ENCODE data around the gene SLC7A14.
"Not testable (repeated sequence)": the region's sequence is repeated elsewhere in the genome, so short reads cannot be mapped to it uniquely, and the experiment has no call there.

The SLC7A14 gene

DNA sequence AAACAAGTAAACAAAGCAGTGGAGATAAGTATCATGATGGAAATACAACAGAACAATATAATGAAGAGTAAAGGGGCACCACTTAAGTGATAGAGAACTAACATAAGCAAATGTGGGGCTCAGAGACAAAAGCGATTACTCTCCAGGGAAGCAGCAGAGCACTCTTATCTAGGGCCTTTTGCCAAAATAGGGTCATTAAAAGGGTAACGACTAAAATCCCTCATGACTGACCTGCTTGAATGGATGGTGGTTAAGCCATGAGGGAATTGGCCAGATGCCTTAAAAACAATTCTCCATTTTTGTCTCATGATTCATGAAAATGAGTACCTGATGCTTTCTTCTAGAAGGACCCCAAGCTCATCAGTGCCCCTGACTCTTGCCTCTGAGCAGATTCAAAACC lies 3.2 kb upstream of the SLC7A14 start:
- no peak for DNase-seq

DNA sequence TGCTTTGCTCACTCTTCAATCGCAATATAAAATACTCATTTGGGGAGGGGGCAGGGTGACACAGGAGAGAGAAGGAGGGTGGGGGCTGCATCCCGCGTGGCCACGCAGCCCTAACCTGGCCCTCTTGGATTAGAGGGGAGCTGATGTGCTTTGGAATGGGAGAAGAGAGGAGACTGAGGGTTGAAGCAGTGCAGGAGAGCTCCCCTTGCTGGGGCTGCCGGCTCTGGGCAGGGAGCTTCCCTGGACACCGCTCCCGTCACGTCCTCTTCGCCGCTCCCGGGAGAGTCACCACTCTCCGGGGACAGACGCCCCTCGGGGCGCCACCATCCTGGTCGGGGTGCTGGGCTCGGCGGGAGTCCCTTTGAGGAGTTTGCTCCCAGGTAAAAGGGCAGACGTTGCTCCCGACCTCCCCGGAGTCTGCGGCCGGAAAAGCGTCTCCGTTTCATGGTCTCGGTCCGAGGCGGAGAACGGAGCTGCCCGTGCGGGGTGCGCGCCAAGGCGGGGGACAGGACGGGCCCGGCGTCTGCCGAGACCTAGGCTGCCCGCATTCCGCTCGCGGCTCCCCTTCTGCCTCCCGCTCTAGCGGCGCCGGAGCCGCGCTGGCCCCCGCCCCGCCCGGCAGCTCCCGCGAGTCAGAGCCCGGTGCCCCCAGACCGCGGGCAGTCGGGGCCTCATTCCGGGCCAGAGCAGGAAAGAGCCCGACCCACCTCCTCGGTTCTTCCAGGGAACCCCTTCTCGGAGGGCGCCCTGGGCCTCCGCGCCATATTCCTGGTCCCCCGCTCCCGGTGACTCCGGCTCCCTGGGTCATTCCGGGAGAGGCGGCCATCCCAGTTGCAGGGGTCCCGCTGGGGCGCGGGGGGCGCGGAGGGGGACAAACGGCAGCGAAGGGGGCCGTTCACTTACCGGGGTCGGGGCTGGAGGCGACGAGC lies 603 bp downstream of the SLC7A14 start:
- DNase-seq, result no peak

DNA sequence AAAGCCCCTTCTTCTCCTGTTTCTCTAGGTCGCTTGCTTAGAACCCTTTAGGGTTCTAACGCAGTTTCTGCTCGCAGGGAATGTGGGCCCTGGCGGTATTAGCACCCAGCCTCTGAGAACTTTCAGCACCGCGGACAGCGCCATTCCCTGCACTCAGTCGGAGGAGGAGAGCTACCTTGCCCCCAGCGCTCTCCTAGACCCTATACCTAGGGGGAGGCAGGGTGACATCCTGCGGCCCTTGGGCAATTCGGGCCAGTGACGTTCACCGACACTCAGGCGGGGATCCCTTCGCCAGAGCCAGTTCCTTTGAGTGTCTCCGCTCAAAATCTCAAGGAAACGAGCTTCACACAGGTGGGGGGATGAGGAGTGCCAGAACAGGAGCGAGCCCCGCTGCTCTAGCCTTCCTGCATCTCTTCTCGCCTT lies 1.3 kb downstream of the SLC7A14 start:
- DNase-seq, result peak; percentile 10 to 11

DNA sequence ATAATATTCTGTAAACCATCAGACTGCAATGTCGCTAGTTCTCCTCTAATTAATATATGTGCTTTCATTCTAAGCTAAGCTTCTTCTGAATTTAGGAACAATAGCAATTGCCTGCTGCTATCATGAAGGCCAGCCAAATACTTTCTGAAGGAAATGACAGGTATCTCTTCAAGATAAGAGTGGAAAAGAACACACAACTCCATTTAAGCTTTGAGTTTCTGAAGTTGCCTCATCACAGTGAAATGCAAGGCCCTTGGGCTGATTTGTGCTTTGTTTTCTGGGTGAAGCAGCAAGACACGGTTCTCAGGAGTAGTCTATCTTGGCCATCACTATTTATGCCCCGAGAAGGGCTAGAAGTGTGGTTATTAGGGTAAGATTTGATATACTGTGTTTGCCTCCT lies 6.2 kb downstream of the SLC7A14 start:
- DNase-seq, result no peak

DNA sequence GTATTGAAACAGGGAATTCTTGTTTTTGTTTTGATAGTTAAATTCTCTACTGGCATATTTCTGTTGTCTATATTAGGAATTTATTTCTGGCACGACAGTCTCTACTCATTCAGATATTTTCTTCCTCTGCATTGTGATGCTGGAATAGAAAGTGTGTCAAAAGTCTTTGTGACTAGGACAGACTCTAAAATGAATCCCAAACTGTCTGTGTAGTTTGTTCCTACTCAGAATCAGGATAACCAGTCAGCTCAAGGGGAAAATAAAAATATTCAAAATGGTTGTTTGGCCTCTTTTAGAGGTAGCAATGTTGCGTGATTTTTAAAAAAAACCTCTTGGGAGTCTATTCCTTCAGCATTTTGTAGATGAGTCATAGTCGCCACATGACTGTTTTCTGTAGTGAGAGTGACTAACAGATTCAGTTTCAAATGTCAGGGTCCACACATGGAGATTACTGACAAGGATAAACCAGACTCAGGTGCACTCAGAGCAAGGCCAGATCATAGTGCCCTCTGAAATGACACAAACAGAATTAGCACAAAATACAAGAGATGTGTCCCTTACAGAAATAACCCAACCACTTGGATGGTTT lies 13.1 kb downstream of the SLC7A14 start:
- no peak for DNase-seq

DNA sequence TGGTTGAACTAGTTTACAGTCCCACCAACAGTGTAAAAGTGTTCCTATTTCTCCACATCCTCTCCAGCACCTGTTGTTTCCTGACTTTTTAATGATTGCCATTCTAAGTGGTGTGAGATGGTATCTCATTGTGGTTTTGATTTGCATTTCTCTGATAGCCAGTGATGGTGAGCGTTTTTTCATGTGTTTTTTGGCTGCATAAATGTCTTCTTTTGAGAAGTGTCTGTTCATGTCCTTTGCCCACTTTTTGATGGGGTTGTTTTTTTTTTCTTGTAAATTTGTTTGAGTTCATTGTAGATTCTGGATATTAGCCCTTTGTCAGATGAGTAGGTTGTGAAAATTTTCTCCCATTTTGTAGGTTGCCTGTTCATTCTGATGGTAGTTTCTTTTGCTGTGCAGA lies 18.3 kb downstream of the SLC7A14 start:
- DNase-seq, result not testable (repeated sequence)

DNA sequence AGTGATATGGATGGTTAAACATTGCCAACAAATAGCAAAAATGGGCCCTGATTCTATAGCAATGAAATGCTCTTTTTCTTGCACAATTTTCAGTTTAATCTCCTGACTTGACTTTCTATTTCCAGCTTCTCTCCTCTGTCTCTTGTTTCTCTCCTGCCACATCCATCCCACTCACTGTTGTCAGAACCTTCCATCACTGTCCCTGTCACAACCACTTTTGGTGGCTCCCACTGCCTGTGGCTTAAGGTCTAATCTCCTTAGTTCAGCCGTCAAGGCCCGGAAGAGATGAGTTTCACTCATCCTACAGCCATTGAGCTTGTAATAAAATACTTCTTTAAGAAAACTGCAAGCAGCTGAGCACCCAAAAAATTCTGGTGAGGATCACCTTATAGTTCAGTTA lies 19.5 kb downstream of the SLC7A14 start:
- DNase-seq, result no peak

DNA sequence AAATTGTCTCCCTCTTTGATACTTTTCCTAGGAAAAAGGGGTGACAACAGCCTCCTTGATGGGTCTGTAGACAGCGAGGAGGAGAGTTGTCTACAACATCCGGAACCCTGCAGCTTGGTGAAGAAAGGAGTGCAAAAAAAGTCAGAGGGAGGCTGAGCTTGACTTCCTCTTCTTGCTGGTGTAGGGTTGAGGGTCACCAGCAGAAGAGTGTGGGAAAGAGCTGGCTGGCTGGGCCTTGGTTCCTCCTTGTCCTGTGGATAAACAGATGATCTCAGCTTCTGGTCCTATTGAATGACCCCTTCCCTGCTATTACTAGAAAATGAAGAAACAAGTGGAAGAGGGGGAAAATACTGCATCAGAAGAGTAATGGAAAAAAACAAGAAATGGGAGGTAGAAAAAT lies 20.4 kb downstream of the SLC7A14 start:
- DNase-seq, result no peak

DNA sequence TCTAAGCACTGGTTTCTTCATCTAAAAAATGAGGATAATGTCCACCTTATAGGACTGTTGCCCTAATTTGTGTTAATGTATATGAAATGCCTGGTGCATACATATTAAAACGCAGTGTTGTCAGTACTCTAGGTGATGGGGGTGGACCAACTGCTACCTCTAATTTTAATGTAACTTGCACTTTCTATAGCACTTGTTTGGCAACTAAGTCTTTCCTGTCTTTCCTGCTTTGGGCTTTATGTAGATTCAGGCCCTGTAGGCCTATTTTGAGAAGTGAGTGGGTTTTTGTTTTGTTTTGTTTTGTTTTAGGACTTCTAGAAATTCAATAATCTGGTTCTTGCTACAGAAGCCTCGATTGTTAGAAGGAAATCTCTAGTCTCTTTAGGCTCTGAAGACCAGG lies 21.2 kb downstream of the SLC7A14 start:
- no peak for DNase-seq

DNA sequence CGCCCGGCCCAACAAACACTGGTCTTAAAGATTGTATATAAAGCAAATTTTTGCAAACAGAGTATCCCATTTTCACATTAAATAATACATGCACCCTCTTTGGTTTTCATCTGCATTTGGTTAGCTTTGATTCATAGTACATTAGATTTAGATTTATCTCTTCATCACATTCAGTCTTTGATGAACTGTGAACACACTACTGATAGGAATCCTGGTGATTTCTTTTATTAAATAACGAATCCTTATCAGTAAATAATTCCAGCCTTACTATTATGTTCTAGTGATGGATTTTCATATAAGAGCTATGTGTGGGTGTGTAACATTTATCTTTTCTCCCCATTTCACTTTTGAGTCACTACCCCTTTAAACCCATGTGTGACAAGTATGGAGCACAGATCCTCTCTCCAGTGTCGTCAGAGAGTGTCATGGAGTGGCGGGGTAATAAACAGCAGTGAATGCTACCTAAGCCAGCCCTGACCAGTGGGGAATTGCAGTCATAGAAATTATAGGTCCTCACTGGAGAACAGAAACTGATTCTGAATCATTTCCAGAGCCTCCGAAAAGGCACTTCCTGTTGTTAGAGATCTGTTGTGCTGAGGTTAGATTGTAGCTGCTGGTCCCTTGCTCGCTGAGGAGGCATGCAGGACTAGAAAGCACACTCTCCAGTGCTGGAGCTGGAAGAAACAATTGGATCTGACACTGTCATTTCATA lies 22.0 kb downstream of the SLC7A14 start:
- no peak for DNase-seq

DNA sequence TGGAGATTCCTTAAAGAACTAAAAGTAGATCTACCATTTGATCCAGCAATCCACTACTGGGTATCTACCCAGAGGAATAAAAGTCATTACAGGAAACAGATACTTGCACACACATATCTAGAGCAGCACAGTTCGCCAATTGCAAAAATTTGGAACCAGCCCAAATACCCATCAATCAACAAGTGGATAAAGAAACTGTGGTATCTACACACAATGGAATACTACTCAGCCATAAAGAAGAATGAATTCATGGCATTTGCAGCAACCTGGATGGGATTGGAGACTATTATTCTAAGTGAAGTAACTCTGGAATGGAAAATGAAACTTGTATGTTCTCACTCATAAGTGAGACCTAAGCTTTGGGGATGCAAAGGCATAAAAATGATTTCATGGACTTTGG lies 23.8 kb downstream of the SLC7A14 start:
- no peak for DNase-seq

DNA sequence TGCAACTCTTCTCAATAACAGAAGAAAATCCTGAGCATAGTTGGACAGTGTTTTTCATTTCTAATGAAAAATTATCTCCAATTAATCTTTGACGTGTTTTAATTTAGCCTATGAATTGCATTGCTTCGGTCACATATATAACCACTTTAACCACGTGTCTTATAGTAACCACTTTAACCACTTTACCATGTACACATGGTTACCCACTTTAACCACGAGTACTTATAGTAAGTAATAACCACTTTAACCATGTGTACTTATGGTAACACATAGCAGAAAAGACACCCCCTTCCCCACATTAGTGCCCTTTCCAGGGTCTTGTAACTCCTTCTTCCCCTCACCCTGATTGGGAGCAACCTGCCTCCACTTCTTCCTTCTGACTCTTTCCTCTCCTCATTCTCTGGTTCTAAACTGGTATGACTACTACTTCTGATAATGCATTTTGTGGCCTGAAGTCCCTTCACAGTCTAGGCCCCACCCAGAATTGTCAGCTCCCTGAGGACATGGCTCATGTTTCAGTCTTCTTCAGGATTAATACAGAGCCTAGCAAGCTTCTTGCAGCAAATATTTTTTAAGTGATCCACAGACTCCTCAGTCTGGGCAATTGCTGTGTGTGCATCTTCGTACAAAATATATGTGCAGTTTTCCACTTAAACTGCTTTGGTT lies 25.0 kb downstream of the SLC7A14 start:
- DNase-seq, result no peak

DNA sequence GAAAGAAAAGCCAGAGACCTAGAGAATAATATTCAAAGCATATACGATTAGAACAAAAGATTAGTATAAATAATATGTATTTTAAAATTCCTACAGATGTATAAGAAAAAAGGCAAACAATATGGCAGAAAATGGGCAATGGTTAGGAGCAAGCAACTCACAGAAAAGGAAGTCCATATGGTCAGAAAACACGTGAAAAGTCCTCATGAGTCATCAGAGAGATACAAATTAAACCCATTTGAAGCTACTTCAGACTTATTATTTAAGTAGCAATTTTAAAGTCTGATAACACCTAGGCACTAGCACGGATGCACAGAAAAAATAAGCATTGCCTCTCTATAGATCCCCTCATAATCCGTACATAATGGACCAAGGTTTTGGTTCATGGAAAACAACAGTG lies 25.6 kb downstream of the SLC7A14 start:
- DNase-seq, result no peak

DNA sequence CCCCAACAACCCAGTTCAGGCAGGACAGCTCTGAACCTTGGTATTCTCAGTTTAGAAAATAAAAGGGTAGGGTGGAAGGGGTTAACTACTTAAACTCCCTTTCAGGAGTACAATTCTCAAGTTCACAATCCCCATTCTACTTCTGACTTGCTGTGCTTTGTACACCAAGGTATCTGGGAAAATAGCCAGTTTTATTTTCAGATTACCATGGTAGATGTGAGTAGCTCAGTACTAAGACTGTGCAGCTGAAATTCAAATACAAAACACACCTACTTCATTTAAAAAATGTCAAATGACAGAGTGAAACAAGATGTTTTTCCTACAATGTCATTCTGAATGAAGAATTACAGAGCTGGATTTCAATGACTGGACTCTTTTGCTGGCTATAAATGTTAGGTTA lies 27.4 kb downstream of the SLC7A14 start:
- DNase-seq, result no peak

DNA sequence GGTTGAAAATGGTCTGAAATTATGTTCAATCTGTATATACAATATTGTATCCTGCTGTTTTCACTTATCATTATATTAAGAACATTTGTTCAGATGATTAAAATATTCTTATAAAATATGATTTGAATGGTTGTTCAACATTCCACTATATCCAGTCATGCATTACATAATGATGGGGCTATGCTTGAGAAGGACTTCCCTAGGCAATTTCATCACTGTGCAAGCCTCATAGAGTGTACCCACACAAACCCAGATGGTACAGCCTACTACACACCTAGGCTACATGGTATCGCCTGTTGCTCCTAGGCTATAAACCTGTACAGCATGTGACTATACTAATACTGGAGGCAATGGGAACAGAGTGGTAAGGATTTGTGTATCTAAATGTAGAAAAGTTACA lies 30.5 kb downstream of the SLC7A14 start:
- no peak for DNase-seq

DNA sequence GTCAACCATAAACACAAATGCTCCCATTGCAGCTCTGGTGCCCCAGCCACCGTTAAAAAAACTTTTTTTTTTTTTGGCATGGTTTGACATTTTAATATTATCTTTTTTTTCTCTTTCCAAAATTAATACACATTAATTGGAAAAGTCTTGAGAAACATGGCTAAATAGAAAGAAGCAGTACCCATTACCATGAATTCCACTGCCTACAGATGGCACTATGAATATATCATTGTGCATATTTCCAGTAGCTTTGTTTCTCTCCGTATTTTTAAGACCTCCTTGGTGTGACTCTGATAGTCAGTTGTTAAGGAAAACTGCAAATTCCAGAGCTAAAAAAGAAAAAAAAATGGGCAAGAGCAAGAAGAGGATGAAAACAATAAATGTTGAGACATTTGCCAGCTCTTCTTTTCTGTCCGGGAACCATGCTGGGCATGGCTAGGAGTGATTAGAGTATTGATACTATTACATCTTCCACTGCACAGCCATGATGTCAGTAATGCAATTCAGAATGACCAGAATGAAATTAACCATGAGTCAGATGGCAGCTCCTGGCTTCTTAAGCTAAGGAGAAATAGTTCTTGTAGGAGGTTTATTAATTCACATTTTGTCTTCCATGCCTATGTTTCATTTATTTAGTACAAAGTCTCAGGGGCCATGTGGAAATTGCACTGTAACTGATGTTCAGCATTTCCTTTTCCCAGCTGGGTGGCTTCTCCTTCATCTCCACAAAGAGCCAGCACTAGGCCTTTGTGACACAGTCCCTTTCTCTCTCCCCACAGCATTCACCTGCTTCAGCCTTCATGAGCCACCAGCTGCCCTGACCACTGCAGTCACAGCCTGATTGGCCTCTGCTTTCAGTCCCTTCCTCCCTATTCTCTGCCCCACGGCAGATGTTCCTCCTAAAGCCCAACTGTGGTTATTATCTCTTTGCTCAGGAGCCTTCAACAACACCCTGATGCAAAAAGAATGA lies 31.8 kb downstream of the SLC7A14 start:
- no peak for DNase-seq

DNA sequence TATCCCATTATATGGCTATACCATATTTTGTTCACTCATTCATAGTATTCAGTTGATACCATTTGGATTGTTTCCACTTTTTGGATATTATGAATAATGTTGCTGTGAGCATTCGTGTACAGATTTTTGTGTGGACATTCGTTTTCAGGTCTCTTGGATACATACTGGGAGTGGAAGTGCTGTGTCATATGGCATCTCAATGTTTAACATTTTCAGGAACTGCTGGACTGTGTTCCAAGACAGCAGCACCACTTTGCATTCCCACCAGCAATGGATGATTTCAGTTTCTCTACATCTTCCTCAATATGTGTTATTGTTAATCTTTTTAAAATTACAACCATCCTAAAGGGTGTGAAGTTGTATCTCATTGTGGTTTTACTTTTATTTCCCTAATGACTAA lies 34.6 kb downstream of the SLC7A14 start:
- DNase-seq, result no peak

DNA sequence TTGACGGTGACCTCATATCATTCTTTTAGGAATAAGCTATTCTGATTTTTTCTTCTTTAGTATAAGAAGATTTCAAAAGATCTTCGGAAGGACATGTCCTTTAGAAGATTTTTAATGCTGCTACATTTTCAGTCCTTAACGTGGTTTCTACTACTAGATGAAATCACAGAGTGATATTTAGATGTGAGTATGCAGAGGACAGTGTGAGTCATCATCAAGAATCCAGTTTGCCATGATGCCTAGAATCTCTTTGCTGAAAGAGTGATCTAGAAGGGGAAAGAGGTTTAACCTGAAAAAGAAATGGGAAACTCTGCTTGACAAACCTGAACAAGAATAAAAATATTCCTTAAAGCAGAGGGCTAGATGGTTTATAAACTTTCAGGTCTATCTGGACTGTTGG lies 43.2 kb downstream of the SLC7A14 start:
- no peak for DNase-seq

DNA sequence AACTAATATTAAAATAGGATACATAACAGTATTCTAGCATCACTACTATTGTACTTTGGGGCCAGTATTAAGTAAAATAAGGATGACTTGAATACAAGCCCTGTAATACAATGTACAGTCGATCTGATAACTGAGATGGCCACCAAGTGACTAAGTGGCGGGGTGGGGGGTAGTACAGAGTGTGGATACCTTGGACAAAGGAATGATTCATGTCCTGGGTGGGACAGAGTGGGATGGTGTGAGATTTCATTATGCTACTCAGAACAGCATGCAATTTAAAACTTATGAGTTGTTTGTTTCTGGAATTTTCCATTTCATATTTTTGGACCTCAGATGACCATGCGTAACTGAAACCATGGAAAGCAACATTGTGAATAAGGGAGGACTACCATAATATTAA lies 46.0 kb downstream of the SLC7A14 start:
- DNase-seq, result no peak

DNA sequence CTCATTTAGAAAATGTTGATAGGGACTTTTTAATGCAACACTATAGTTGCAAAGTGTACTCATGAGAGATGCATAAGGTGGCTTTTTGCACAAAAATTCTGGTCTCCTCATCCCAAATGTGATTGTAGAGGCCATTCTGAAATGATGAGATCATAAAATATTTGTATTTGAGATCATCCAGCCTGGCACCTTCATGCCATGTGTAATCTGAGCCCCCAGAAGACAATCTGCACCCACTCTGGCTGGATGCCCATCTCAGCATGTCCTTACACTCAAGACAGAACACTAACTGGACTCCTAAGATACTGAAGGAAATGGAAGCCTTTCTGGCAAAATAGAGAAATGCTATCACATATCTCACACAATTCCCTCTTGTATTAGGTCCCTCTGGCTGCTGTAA lies 49.2 kb downstream of the SLC7A14 start:
- DNase-seq, result no peak

DNA sequence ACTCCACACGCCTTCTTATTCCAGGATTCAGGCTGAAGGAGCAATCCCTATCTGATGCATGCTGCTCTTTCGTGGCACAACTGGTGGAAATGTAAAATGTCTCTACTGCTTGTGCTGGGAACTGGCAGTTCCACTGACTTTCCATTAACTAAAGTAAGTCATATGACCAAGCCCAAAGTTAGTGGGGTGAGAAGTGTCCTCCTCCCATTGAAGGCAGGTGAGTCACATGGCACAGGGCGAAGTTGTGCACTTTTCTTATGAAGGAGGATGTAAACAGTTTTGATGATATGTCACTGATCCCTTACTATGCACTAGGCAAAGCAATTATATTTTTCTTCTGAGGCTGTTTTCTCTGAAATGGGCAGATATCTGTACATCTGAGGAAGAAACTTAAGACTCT lies 51.6 kb downstream of the SLC7A14 start:
- no peak for DNase-seq

DNA sequence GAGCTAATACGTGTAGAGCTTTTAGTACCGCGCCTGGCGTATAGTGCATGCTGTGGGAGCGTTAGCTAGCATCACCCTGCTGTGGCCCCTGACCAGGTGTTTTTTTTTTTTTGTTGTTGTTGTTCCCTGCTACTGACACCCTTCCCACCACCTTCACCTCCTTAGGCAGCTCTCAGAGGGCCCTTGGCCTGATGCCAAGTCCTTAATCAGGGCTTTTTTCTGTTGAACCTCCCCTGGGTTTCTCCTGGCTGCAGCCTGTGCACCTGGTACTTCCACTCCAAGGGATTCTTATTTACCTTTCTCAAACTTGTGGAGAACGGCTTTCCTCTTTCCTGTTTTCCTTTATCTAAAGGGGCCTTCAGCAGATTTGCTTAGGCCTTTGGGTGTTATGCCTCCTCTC lies 53.3 kb downstream of the SLC7A14 start:
- no peak for DNase-seq
